WTC11 (cell line): ENCODE measurements around the gene SCAI. TPM values are rescaled to one million over a fixed set of nuclear protein-coding genes. Genes with fewer than 3 reads are reported as not detected.

Source experiments
- ATAC-seq: fragments of 200-7000 bp; cut with Tn5 transposase; 2 replicates; pipeline ENCODE4 v1.10.0; 2021; ENCODE audit warnings: mild to moderate bottlenecking, moderate library complexity
- CTCF ChIA-PET: fragments of 300-600 bp; sonication (Branson Sonifier 250); formaldehyde crosslinking; loops from one replicate; lab custom pipeline; 2021; ENCODE audit warnings: antibody characterized with exemption; lab: Charles Lee
- POLR2A ChIA-PET: fragments of 350-600 bp; sonication (Branson Sonifier 250); formaldehyde crosslinking; loops from one replicate; lab custom pipeline; 2021; ENCODE audit warnings: antibody characterized with exemption; lab: Charles Lee
- DNase-seq: peaks from one replicate; pipeline ENCODE4 v3.0.0; 2021; ENCODE audit warnings: low spot score
- H3K27ac Mint-ChIP-seq: 2 replicates; pipeline ENCODE4 v1.8.0; 2021; ENCODE audit warnings: mixed read lengths
- H3K27me3 Mint-ChIP-seq: 2 replicates; pipeline ENCODE4 v1.8.0; 2021; ENCODE audit warnings: low read depth, mild to moderate bottlenecking, moderate library complexity, mixed read lengths
- H3K36me3 Mint-ChIP-seq: 2 replicates; pipeline ENCODE4 v1.8.0; 2021; ENCODE audit warnings: mixed read lengths
- H3K4me1 Mint-ChIP-seq: 2 replicates; pipeline ENCODE4 v1.8.0; 2022; ENCODE audit warnings: mixed read lengths
- H3K4me3 Mint-ChIP-seq: 2 replicates; pipeline ENCODE4 v1.8.0; 2021; ENCODE audit warnings: mild to moderate bottlenecking, moderate library complexity, mixed read lengths
- H3K9me3 Mint-ChIP-seq: 2 replicates; pipeline ENCODE4 v1.8.0; 2021; ENCODE audit warnings: mixed read lengths
- E2F5 ChIP-seq: sonication (generic); formaldehyde crosslinking; IDR thresholded peaks from 2 replicates; pipeline ENCODE4 v1.8.1; 2022; ENCODE audit warnings: mild to moderate bottlenecking, moderate library complexity, missing genetic modification reagents
- ELF4 ChIP-seq: sonication (generic); formaldehyde crosslinking; IDR thresholded peaks from 2 replicates; pipeline ENCODE4 v1.8.1; 2022; ENCODE audit warnings: low read depth, mild to moderate bottlenecking, moderate library complexity, missing genetic modification reagents
- ESRRA ChIP-seq: sonication (generic); formaldehyde crosslinking; IDR thresholded peaks from 2 replicates; pipeline ENCODE4 v1.8.1; 2022; ENCODE audit warnings: mild to moderate bottlenecking, missing genetic modification reagents, borderline replicate concordance
- ETV6 ChIP-seq: sonication (generic); formaldehyde crosslinking; IDR thresholded peaks from 2 replicates; pipeline ENCODE4 v1.8.1; 2022; ENCODE audit warnings: mild to moderate bottlenecking, missing genetic modification reagents
- FOXP1 ChIP-seq: sonication (generic); formaldehyde crosslinking; IDR thresholded peaks from 2 replicates; pipeline ENCODE4 v1.8.0; 2022; ENCODE audit warnings: missing genetic modification reagents, mild to moderate bottlenecking, moderate library complexity, borderline replicate concordance
- IRF1 ChIP-seq: sonication (generic); formaldehyde crosslinking; IDR thresholded peaks from 2 replicates; pipeline ENCODE4 v1.8.0; 2023; ENCODE audit warnings: missing genetic modification reagents
- JUN ChIP-seq: sonication (generic); formaldehyde crosslinking; IDR thresholded peaks from 2 replicates; pipeline ENCODE4 v1.8.0; 2023; ENCODE audit warnings: mild to moderate bottlenecking, missing genetic modification reagents
- NFATC4 ChIP-seq: fragments of 250-450 bp; sonication (Bioruptor Pico); IDR thresholded peaks from 2 replicates; pipeline ENCODE4 v1.9.0; 2021; ENCODE audit warnings: mild to moderate bottlenecking
- NR3C1 ChIP-seq: sonication (generic); formaldehyde crosslinking; conservative IDR thresholded peaks from 2 replicates; pipeline ENCODE4 v1.8.1; 2023; ENCODE audit warnings: low read depth, mild to moderate bottlenecking, missing genetic modification reagents
- OVOL2 ChIP-seq: fragments of 250-450 bp; sonication (Bioruptor Pico); IDR thresholded peaks from 2 replicates; pipeline ENCODE4 v1.9.0; 2021; ENCODE audit warnings: mild to moderate bottlenecking, borderline replicate concordance
- SP1 ChIP-seq: sonication (generic); formaldehyde crosslinking; conservative IDR thresholded peaks from 2 replicates; pipeline ENCODE4 v1.8.1; 2022; ENCODE audit warnings: missing genetic modification reagents
- STAT6 ChIP-seq: sonication (generic); formaldehyde crosslinking; conservative IDR thresholded peaks from 2 replicates; pipeline ENCODE4 v1.8.1; 2023; ENCODE audit warnings: mild to moderate bottlenecking, low read depth, missing genetic modification reagents, moderate library complexity
- ZBTB43 ChIP-seq: sonication (generic); formaldehyde crosslinking; IDR thresholded peaks from 2 replicates; pipeline ENCODE4 v1.8.1; 2023; ENCODE audit warnings: mild to moderate bottlenecking, missing genetic modification reagents
- ZNF263 ChIP-seq: sonication (generic); formaldehyde crosslinking; IDR thresholded peaks from 2 replicates; pipeline ENCODE4 v1.8.1; 2022; ENCODE audit warnings: low read depth, mild to moderate bottlenecking, moderate library complexity, missing genetic modification reagents
- total RNA-seq: library from RNA; stranded (reverse); gene quantifications from 3 replicates; pipeline ENCODE4 v1.2.3, GENCODE V29; 2021
- TF ChIP-seq, protein P1 (sequence below): sonication (generic); formaldehyde crosslinking; IDR thresholded peaks from 2 replicates; pipeline ENCODE4 v1.8.1; 2022; ENCODE audit warnings: low read depth, mild to moderate bottlenecking, moderate library complexity, missing genetic modification reagents, borderline replicate concordance
- TF ChIP-seq, protein P2 (sequence below): sonication (generic); formaldehyde crosslinking; conservative IDR thresholded peaks from 2 replicates; pipeline ENCODE4 v1.8.1; 2022; ENCODE audit warnings: mild to moderate bottlenecking, missing genetic modification reagents
- TF ChIP-seq, protein P3 (sequence below): sonication (generic); formaldehyde crosslinking; IDR thresholded peaks from 2 replicates; pipeline ENCODE4 v1.8.1; 2022; ENCODE audit warnings: low read depth, missing genetic modification reagents, borderline replicate concordance

The SCAI gene
- total RNA-seq, 1 experiment from 2014 or later, result 20.4 TPM

DNA sequence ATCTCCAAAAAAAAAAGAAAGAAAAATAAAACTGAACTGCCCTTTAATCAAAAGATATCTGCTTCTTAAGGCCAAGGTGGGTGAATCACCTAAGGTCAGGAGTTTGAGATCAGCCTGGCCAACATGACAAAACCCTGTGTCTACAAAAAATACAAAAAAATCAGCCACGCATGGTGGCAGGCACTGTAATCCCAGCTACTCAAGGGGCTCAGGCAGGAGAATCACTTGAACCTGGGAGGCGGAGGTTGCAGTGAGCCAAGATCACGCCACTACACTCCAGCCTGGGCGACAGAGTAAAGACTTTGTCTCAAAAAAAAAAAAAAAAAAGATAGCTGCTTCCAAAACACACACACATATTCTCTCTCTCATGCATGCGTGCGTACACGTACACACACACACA, 17.8 kb downstream of the SCAI start:
- POLR2A ChIA-PET, result no interaction called here
- no peak for ATAC-seq
- 0 out of 2 replicates have a peak, but pooled peaks cover 2% of the 10 kb centered on the region for H3K36me3 Mint-ChIP-seq

GRCh38 chr9:125121146-125121545, 22.2 kb downstream of the SCAI start:
- TF ChIP-seq OVOL2 (no peak), ZNF263 (no peak), NFATC4 (CRISPR knock-in tag) (no peak), FOXP1 (CRISPR knock-in tag) (no peak), ZBTB43 (CRISPR knock-in tag) (no peak), ETV6 (no peak), STAT6 (CRISPR knock-in tag) (no peak), ELF4 (CRISPR knock-in tag) (no peak)
- TF ChIP-seq, protein P1, sequence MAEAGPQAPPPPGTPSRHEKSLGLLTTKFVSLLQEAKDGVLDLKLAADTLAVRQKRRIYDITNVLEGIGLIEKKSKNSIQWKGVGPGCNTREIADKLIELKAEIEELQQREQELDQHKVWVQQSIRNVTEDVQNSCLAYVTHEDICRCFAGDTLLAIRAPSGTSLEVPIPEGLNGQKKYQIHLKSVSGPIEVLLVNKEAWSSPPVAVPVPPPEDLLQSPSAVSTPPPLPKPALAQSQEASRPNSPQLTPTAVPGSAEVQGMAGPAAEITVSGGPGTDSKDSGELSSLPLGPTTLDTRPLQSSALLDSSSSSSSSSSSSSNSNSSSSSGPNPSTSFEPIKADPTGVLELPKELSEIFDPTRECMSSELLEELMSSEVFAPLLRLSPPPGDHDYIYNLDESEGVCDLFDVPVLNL (CRISPR knock-in tag), result no peak
- TF ChIP-seq, protein P2, sequence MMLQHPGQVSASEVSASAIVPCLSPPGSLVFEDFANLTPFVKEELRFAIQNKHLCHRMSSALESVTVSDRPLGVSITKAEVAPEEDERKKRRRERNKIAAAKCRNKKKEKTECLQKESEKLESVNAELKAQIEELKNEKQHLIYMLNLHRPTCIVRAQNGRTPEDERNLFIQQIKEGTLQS (CRISPR knock-in tag), result no peak
- TF ChIP-seq, protein P3, sequence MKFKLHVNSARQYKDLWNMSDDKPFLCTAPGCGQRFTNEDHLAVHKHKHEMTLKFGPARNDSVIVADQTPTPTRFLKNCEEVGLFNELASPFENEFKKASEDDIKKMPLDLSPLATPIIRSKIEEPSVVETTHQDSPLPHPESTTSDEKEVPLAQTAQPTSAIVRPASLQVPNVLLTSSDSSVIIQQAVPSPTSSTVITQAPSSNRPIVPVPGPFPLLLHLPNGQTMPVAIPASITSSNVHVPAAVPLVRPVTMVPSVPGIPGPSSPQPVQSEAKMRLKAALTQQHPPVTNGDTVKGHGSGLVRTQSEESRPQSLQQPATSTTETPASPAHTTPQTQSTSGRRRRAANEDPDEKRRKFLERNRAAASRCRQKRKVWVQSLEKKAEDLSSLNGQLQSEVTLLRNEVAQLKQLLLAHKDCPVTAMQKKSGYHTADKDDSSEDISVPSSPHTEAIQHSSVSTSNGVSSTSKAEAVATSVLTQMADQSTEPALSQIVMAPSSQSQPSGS, result no peak
- TF ChIP-seq, all 79 proteins: peak for 0
- H3K4me1 Mint-ChIP-seq, result peaks cover 11% of the 10 kb centered on the region
- no peak overlapping the region for H3K27ac Mint-ChIP-seq
- no peaks in the 10 kb centered on the region for H3K27me3 Mint-ChIP-seq
- DNase-seq (no peak), ATAC-seq (peak; percentile 44)
- ChIA-PET CTCF (no interaction called here), POLR2A (no interaction called here)
- H3K4me3 Mint-ChIP-seq, result no peak overlapping the region
- H3K36me3 Mint-ChIP-seq, result peaks cover 7% of the 10 kb centered on the region; the same call in 1 of the 2 replicates
- no peaks in the 10 kb centered on the region for H3K9me3 Mint-ChIP-seq

More for the DNA sequence above, 17.8 kb downstream of the SCAI start:
- H3K4me1 Mint-ChIP-seq, result peaks cover 15% of the 10 kb centered on the region
- H3K9me3 Mint-ChIP-seq, result no peaks in the 10 kb centered on the region
- CTCF ChIA-PET, result no interaction called here
- no peak for DNase-seq
- peak overlapping the region; percentile 95 for H3K27ac Mint-ChIP-seq
- no peaks in the 10 kb centered on the region for H3K27me3 Mint-ChIP-seq
- no peak overlapping the region for H3K4me3 Mint-ChIP-seq
- TF ChIP-seq JUN, result no peak
- TF ChIP-seq E2F5, result no peak
- no peak for TF ChIP-seq IRF1 (CRISPR knock-in tag)
- no peak for TF ChIP-seq ESRRA (CRISPR knock-in tag)
- no peak for TF ChIP-seq ETV6
- no peak for TF ChIP-seq NR3C1 (CRISPR knock-in tag)
- no peak for TF ChIP-seq SP1 (CRISPR knock-in tag)
